HL-60 (cell line): ENCODE data around the gene CIC.

Experiments used
- CTCF ChIP-seq: IDR thresholded peaks from one replicate; pipeline ENCODE4 v1.5.1; 2011; ENCODE audit warnings: low read length, control low read depth, inconsistent platforms; ENCODE audit not compliant: insufficient read depth
- POLR2AphosphoS5 ChIP-seq: IDR thresholded peaks from 2 replicates; pipeline ENCODE4 v1.6.1; 2012; ENCODE audit warnings: low read depth

DNA sequence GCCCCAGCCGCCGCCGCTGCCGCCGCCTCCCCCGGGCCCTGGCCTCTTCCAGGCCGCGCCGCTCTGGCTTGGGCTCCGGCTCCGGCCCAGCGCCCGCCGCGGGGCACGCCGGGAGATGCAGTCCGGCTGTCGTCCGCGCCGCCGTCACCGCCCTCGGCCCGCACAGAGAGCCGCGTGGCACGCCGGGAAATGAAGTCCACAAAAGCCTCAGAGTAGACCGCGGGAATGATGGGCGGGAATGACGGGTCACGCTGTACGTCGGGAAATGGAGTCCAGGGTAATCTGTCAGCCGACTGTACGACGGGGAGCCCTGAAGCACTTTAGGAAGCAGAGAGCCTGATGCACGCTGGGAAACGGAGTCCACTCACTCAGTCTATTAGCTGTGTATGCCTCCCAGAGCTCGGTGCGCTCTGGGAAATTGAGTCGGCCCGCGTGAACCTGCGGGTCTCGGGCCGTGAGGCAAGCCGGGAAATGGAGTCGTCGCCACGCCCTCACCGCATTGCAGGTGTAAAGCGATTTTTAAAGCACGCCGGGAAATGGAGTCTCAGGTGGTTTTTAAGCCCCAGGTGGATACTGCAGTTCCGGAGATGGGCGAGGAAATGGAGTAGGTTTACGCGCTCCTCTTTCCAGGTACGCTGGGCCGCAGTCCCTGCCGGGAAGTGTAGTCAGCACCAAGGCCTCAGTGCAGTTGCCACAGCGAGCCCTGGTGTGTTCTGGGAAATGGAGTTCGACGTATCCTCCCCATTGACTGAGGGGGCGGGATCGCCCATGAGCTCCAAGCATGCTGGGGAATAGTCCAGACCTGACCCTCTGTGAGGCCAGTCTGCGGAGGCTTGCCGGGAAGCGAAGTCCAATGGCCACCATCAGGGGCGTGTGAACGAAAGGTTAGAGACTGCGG is 26.3 kb upstream of the CIC start, which contains the start of gene GSK3A:
- peak; percentile 85 for TF ChIP-seq POLR2AphosphoS5
- TF ChIP-seq CTCF = no peak
